IPS-15b (cell line): Measurements from ENCODE around the gene METTL23.
"Not testable (repeated sequence)": the region's sequence is repeated elsewhere in the genome, so short reads cannot be mapped to it uniquely, and the experiment has no call there.

Experiments
- H3K27me3 ChIP-seq: one replicate; pipeline ENCODE4 v1.6.1; 2013; ENCODE audit warnings: low read length; ENCODE audit not compliant: control insufficient read depth, insufficient read depth
- H3K36me3 ChIP-seq: one replicate; pipeline ENCODE4 v1.6.1; 2013; ENCODE audit warnings: low read length; ENCODE audit not compliant: control insufficient read depth, insufficient read depth
- H3K4me1 ChIP-seq: one replicate; pipeline ENCODE4 v1.6.1; 2013; ENCODE audit warnings: mild to moderate bottlenecking, low read length; ENCODE audit not compliant: control insufficient read depth, insufficient read depth
- H3K4me3 ChIP-seq: one replicate; pipeline ENCODE4 v1.5.1; 2013; ENCODE audit warnings: low read depth, low read length
- H3K9ac ChIP-seq: one replicate; pipeline ENCODE4 v1.6.1; 2013; ENCODE audit warnings: low read depth, mild to moderate bottlenecking, low read length
- H3K9me3 ChIP-seq: one replicate; pipeline ENCODE4 v1.6.1; 2013; ENCODE audit warnings: mild to moderate bottlenecking, low read length; ENCODE audit not compliant: control insufficient read depth, insufficient read depth

The METTL23 gene

DNA sequence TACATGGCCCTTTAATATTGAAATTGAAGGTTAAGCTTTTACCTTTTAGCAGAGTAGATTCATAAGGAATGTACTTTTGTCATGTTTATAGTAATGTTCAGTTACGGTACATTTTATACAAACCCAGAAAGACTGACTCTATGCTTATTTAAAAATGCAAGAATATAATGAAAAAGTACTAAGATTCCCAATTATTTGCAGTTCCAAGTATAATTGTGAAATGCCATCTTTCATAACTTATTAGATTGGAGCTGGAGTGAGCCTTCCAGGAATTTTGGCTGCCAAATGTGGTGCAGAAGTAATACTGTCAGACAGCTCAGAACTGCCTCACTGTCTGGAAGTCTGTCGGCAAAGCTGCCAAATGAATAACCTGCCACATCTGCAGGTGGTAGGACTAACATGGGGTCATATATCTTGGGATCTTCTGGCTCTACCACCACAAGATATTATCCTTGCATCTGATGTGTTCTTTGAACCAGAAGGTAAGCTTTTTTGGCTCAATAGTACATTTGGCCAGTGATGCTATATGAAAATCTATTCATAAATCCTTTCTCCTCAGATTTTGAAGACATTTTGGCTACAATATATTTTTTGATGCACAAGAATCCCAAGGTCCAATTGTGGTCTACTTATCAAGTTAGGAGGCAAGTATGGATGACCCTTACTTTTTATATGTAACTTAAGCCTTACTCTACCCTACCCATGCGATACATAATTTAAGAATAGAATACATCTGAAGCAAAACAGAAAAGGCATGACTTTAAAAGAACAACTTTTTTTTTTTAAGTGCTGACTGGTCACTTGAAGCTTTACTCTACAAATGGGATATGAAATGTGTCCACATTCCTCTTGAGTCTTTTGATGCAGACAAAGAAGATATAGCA lies 6.3 kb downstream of the METTL23 start:
- no peak overlapping the region for H3K4me3 ChIP-seq
- H3K9ac ChIP-seq, result no peak overlapping the region
- H3K27me3 ChIP-seq, result no peaks in the 10 kb centered on the region
- peaks cover 33% of the 10 kb centered on the region for H3K36me3 ChIP-seq
- peaks cover 6% of the 10 kb centered on the region for H3K4me1 ChIP-seq
- no peaks in the 10 kb centered on the region for H3K9me3 ChIP-seq

DNA sequence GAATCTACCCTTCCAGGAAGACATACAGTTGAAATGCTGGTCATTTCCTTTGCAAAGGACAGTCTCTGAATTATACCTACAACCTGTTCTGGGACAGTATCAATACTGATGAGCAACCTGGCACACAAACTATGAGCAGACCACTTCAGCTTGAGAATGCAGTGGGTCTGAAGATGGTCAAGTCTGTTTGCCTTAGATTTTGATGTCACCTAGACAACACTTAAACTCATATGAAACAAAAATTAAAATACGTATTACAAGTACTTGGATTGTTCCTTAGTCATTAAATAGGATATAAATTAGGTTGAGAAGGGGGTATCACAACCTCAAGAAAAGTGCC lies 6.9 kb downstream of the METTL23 start:
- Histone ChIP-seq H3K9ac (no peak overlapping the region), H3K27me3 (no peaks in the 10 kb centered on the region), H3K36me3 (peaks cover 33% of the 10 kb centered on the region), H3K4me3 (no peak overlapping the region), H3K9me3 (no peaks in the 10 kb centered on the region), H3K4me1 (peaks cover 8% of the 10 kb centered on the region)

GRCh38 chr17:76734080-76734840 lies 7.6 kb downstream of the METTL23 start:
- H3K36me3 ChIP-seq, result peaks cover 33% of the 10 kb centered on the region
- H3K27me3 ChIP-seq, result no peaks in the 10 kb centered on the region
- peaks cover 12% of the 10 kb centered on the region for H3K4me1 ChIP-seq
- H3K9ac ChIP-seq, result no peak overlapping the region
- H3K9me3 ChIP-seq, result no peaks in the 10 kb centered on the region
- H3K4me3 ChIP-seq, result peak overlapping the region; percentile 98

DNA sequence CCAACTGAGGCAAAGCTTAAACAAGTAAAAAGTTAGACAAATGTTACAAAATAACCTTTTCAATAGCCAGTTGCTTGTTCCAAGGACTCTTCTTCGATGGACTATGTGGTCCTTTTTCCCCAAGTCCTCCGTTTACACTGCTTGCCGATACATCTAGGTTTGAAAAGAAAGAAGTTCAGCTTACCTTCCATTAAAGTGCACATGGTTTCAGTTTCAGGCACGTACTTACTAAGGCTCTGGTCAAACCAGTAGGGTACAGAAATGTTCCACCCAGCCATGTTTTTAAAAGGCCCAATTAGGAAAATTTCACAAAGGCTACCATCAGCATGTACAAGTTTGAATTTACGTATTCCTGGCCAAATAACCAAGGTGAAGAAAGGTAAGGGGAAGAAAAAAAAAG lies 8.4 kb downstream of the METTL23 start:
- Histone ChIP-seq H3K9ac (peak overlapping the region; percentile 99), H3K9me3 (no peaks in the 10 kb centered on the region), H3K4me3 (peak overlapping the region; percentile 98), H3K36me3 (peaks cover 33% of the 10 kb centered on the region), H3K4me1 (peaks cover 12% of the 10 kb centered on the region), H3K27me3 (no peaks in the 10 kb centered on the region)

GRCh38 chr17:76735586-76736348 lies 9.1 kb downstream of the METTL23 start:
- Histone ChIP-seq H3K4me1 (peaks cover 12% of the 10 kb centered on the region), H3K9ac (peak overlapping the region; percentile 99), H3K4me3 (peak overlapping the region; percentile 98), H3K36me3 (peaks cover 33% of the 10 kb centered on the region), H3K9me3 (no peaks in the 10 kb centered on the region), H3K27me3 (no peaks in the 10 kb centered on the region)

- no peaks in the 10 kb centered on the region for H3K27me3 ChIP-seq
- H3K36me3 ChIP-seq, result peaks cover 33% of the 10 kb centered on the region
- peak overlapping the region; percentile 98 for H3K4me3 ChIP-seq
- H3K9ac ChIP-seq, result peak overlapping the region; percentile 99
- peaks cover 12% of the 10 kb centered on the region for H3K4me1 ChIP-seq
- H3K9me3 ChIP-seq, result no peaks in the 10 kb centered on the region
Observed at GRCh38 chr17:76736349-76737081, 9.9 kb downstream of the METTL23 start.

- peak within 1 kb of the TSS; percentile 98 for H3K4me3 ChIP-seq
- H3K27me3 ChIP-seq, result no peaks in the 10 kb centered on the region
- H3K9ac ChIP-seq, result peak within 1 kb of the TSS; percentile 99
- H3K9me3 ChIP-seq, result no peaks in the 10 kb centered on the region
- H3K4me1 ChIP-seq, result peaks cover 12% of the 10 kb centered on the region
- peaks cover 33% of the 10 kb centered on the region for H3K36me3 ChIP-seq
Observed at GRCh38 chr17:76737082-76737675, 10.5 kb downstream of the METTL23 start, which contains the start of gene SRSF2. SRSF2 (minus strand) TSS chr17:76737331; CDS start chr17:76737160, 171 bp downstream.

- peaks cover 12% of the 10 kb centered on the region for H3K4me1 ChIP-seq
- H3K9ac ChIP-seq, result peak within 1 kb of the TSS; percentile 99
- H3K9me3 ChIP-seq, result no peaks in the 10 kb centered on the region
- H3K4me3 ChIP-seq, result peak within 1 kb of the TSS; percentile 98
- peaks cover 33% of the 10 kb centered on the region for H3K36me3 ChIP-seq
- no peaks in the 10 kb centered on the region for H3K27me3 ChIP-seq
Observed at GRCh38 chr17:76737676-76738467, 11.2 kb downstream of the METTL23 start, which contains the start of gene MFSD11. MFSD11 (plus strand) TSS chr17:76738119; CDS start chr17:76738353, 234 bp downstream.

DNA sequence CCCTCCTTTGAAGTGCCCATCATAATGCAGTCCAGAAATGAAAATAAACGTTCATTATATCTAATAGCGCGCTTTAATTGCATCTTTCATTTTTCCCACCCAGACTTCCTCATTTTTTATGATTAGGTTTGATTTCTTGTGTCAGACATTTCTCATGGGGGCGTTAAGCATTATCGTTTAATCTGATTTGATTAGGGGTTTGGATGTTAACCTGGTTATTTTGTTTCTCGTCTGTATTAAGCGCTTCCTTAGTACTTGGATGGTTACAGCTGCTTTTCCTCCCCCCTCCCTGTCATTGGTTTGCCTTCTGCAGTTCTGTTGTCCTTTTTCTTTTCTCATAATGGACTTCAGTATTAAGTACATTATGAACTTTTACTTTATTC lies 11.8 kb downstream of the METTL23 start:
- Histone ChIP-seq H3K36me3 (peaks cover 31% of the 10 kb centered on the region), H3K9me3 (no peaks in the 10 kb centered on the region), H3K9ac (peak overlapping the region; percentile 2), H3K4me1 (peaks cover 12% of the 10 kb centered on the region), H3K27me3 (no peaks in the 10 kb centered on the region), H3K4me3 (peak overlapping the region; percentile 60)

DNA sequence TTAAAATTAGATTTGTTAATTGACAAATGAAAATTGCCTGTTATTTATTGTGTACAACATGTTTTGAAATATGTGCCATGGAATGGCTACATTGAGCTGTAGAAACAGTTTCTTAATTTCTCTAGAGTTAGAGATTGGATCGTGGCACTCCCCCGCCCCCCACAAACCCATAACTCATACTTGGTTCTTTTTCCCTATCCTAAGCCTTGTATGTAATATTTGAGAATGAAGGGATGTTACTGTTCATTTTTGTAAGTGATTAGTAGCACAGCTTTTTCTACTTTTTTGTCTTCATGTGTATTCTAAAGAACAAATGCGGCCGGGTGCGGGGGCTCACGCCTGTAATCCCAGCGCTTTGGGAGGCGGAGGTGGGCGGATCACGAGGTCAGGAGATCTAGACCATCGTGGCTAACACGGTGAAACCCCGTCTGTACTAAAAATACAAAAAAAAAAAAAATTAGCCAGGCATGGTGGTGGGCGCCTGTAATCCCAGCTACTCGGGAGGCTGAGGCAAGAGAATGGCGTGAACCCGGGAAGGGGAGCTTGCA lies 13.0 kb downstream of the METTL23 start:
- H3K4me3 ChIP-seq, H3K27me3 ChIP-seq, H3K9ac ChIP-seq, H3K9me3 ChIP-seq: not testable (repeated sequence)
- peaks cover 12% of the 10 kb centered on the region for H3K4me1 ChIP-seq
- peaks cover 23% of the 10 kb centered on the region for H3K36me3 ChIP-seq
